ENCODE data around the gene ZXDC. TPM values are rescaled to one million over a fixed set of nuclear protein-coding genes. Genes with fewer than 3 reads are reported as not detected.
A peak's percentile ranks its signal among the peaks of the same experiment; 100 is the strongest.

The ZXDC gene
- total and polyA plus RNA-seq, 5 experiments from 2014 or later: 11.4 to 61.0 (median 27.0) TPM

DNA sequence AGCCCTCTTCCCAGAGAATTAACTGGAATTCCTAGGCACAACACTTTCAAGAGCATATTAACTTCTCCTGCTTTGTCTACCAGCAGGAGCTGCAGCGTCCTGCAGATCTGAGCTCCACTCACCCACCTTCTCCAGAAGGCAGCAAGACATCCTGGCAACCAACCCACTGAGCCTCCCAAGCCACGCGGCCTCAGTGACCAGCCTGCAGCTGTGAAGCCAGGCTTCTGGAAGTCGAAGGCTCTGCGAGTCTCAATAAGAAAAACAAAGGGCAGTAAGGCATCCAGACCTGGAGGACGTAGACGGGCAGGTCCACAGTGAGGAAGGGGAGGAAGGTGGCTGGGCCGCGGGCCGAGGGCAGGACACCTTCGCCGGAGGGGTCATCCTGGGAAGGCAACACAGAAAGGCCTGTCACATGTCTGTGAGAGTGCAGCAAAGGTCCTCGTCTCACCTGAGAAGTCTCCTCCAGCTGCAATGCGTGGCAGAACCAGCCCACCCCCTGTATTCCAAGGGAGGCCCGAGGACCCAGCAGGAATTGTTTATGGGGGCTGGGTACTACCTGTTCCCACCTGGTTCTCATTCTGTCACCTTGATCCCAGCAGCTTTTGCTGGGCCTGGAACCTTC is 36.2 kb downstream of the ZXDC start:
- Mint-ChIP-seq H3K4me3 (no peak overlapping the region), H3K27ac (peak overlapping the region in 1 of 10 donors; percentile 4)

DNA sequence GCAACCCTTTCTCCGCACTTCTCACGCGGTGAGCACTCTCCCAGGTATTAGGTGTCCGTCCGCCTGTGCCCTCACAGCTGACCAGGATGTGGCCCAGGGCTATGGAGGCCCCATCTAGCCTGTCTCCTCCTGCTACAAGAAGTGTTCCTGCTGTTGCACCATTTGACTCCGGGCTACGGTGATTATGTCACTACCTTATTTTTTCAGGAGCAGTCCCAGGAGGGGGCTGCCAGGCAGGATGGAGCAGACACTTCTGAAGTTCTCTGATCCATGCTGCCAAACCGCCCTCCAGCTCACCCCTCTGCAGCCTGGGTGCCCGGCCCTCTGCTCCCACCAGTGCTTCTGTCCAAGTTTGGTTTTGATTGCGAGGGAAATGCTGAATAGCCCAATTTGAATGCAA is 36.9 kb downstream of the ZXDC start:
- ATAC-seq: no peak
- Mint-ChIP-seq H3K4me3 (no peak overlapping the region), H3K9me3 (no peaks in the 10 kb centered on the region), H3K36me3 (peaks cover 0 to 77% (median 27%) of the 10 kb centered on the region in 3 donors), H3K27ac (peak overlapping the region in 1 of 10 donors; percentile 26), H3K27me3 (no peaks in the 10 kb centered on the region), H3K4me1 (peaks cover 0 to 10% (median 0%) of the 10 kb centered on the region in 4 donors)
- DNase-seq: no peak
- POLR2A ChIA-PET: no interaction called here

More for the DNA sequence above, 36.2 kb downstream of the ZXDC start:
- Mint-ChIP-seq H3K36me3 (peaks cover 0 to 75% (median 26%) of the 10 kb centered on the region in 3 donors), H3K4me1 (peaks cover 0 to 7% (median 0%) of the 10 kb centered on the region in 4 donors), H3K27me3 (no peaks in the 10 kb centered on the region), H3K9me3 (no peaks in the 10 kb centered on the region)
- POLR2A ChIA-PET: no interaction called here
- ATAC-seq (no peak), DNase-seq (peak in 1 of 10 donors; percentile 54)

DNA sequence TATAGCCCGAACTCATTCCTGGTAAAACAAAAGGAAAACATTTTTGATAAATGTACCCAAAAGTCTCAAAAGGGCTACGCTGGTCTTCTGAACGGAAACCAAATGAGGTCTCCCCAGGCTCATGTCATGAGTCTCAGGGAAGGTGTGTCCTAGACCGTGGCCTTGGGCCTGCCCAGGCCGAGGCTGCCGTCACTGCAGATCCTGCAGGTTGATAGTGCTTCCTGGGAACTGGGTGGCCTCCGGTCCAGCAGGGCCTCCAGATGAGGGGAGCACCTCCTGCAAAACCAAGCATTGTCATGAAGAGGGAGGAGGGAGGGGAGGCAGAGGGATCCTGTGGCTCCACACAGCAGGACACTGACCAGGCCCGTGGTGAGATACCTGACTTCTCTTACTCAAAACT is 37.5 kb downstream of the ZXDC start:
- no peak overlapping the region for H3K27ac Mint-ChIP-seq
- no peaks in the 10 kb centered on the region for H3K27me3 Mint-ChIP-seq
- POLR2A ChIA-PET: no interaction called here
- no peaks in the 10 kb centered on the region for H3K9me3 Mint-ChIP-seq
- H3K36me3 Mint-ChIP-seq: peaks cover 0 to 75% (median 28%) of the 10 kb centered on the region in 3 donors
- ATAC-seq: no peak
- H3K4me3 Mint-ChIP-seq: no peak overlapping the region
- DNase-seq: peak in 1 of 10 donors; percentile 44
- peaks cover 0 to 10% (median 0%) of the 10 kb centered on the region in 4 donors for H3K4me1 Mint-ChIP-seq

DNA sequence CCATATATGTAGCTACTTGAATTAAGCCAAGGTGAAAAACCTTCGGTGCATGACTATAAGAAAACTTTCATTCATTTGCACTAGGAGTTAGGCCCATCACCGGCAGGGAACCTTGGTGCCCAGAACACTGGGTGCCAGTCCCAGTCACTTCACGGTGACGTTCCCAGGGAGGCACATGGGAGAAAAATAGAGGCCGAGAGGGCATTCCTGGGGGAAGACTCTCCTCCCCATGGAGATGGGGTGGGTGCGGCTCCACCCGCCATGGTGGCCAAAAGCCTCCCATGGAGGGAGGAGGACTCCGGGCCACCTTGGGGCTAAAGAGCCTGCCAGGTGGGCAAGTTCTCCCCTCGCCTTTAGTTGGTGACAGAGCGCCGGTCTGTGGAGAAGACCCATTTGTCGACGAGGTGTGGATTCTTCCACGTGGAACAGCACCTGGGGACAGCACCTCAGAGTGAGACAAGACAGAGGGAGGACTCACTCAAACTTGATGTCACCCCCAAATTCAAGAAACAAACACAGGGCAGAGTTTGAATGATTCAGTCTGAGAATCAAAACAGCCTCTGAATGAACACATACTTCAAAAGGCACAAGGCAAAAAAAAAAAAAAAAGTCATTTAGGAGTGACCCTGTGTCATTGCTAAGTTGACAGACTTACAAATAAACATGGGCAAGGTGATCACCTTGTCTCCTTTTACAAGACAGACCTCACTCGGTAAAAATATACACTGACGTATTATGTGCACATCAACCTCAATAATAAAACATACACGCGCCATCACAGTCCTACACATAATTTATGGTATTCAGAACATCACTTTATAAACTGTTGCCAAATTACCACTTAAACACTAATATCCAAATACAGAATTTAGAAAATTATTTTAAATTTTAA is 38.6 kb downstream of the ZXDC start:
- POLR2A ChIA-PET: no interaction called here
- peak overlapping the region in 1 of 10 donors; percentile 48 for H3K27ac Mint-ChIP-seq

DNA sequence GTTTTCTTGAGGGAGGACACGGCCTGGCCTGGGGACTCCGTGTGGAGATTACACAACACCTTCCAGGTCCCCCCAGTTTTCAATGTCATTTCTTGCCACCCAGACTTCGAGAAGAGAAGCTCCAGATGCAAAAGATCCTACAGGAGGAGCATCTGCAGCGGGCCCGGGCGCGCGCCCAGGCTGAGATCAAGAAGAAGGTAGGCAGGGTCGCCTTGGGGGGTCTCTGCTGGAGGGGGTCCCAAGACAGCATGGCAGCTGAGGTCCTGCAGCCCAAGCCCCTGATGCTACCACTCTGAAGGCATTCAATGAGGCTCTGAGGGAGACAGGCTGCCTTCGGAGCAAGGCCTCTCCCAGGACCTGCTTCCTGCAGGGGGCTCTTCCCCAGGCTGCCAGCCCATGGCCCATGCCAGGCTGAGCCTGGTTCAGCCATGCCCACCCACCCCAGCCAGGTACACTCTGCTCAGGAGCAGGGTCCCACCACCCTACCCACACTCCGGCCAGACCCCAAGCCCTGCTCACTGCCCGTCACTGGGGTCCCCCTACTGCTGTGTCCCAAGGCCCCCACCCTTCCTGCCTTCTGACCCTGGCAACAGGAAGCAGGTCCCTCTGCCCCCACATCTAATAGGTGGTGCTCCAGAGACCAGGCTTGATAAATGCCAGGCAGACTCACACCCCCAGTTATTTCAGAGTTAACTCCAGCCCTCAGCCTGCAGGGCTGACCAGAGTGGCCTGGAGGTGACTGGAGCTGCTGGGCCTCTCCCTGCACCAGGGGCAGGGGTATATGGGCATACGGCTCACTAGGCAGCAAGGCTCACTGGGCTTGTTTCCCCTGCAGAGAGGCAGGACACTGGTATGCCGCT is 40.0 kb downstream of the ZXDC start:
- H3K27ac Mint-ChIP-seq: no peak overlapping the region
- ATAC-seq (no peak), DNase-seq (no peak)
- POLR2A ChIA-PET: no interaction called here
- no peak overlapping the region for H3K4me3 Mint-ChIP-seq
- no peaks in the 10 kb centered on the region for H3K9me3 Mint-ChIP-seq
- H3K36me3 Mint-ChIP-seq: peaks cover 0 to 58% (median 40%) of the 10 kb centered on the region in 3 donors
- H3K27me3 Mint-ChIP-seq: no peaks in the 10 kb centered on the region
- H3K4me1 Mint-ChIP-seq: peaks cover 0 to 5% (median 0%) of the 10 kb centered on the region in 4 donors

More for the DNA sequence above, 38.6 kb downstream of the ZXDC start:
- ATAC-seq (no peak), DNase-seq (no peak)
- Mint-ChIP-seq H3K4me1 (peaks cover 0 to 10% (median 0%) of the 10 kb centered on the region in 4 donors), H3K9me3 (no peaks in the 10 kb centered on the region), H3K27me3 (no peaks in the 10 kb centered on the region), H3K36me3 (peaks cover 0 to 70% (median 37%) of the 10 kb centered on the region in 3 donors), H3K4me3 (no peak overlapping the region)

DNA sequence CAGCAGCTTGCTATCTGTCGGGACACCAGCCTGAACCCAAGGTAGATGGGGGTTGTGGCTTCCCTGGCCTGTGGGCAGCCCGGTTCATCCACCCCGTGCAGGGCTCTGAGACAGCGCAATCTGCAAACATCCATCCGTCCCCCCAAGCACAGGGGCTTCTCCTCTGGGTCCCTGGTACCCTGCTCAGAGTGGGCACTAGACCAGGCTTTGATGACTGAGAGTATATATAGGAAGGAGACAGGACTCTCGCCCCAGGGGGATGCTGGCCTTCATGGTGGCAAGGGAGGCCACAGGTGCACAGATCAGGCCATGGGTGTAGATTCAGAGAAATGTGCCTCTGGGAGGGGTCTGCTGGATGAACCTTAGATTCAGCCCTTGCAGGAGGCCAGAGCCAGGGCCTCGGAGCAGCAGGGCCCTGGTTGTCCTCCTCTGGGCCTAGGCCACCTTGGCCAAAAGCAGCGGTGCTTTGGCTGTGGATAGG is 40.7 kb downstream of the ZXDC start:
- Mint-ChIP-seq H3K9me3 (no peaks in the 10 kb centered on the region), H3K4me3 (no peak overlapping the region), H3K27me3 (no peaks in the 10 kb centered on the region), H3K36me3 (peaks cover 0 to 54% (median 40%) of the 10 kb centered on the region in 3 donors), H3K4me1 (peaks cover 0 to 5% (median 0%) of the 10 kb centered on the region in 4 donors), H3K27ac (peak overlapping the region in 1 of 10 donors; percentile 79)
- ATAC-seq (no peak), DNase-seq (no peak)
- POLR2A ChIA-PET: no interaction called here

DNA sequence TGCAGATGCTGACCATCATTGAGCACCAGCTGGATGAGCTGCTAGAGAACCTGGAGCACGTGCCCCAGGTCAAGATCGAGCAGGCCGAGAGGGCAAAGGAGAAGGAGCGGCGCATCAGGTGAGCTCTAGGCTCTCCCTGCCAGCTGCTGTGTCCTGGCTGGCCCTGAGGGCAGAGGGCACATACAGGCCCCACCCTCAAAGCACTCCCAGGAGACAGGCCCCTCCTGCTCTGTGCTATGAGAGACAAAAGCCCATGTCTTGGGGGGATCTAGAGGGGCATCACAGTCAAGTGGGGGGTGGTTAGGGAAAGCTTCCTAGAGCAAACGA is 41.5 kb downstream of the ZXDC start:
- ATAC-seq: no peak
- DNase-seq: no peak
- H3K36me3 Mint-ChIP-seq: peaks cover 0 to 47% (median 39%) of the 10 kb centered on the region in 3 donors
- peak overlapping the region in 3 of 10 donors; percentile 65 to 85 (median 79) for H3K27ac Mint-ChIP-seq
- H3K4me3 Mint-ChIP-seq: no peak overlapping the region
- POLR2A ChIA-PET: no interaction called here
- peaks cover 0 to 5% (median 0%) of the 10 kb centered on the region in 4 donors for H3K4me1 Mint-ChIP-seq
- no peaks in the 10 kb centered on the region for H3K27me3 Mint-ChIP-seq
- no peaks in the 10 kb centered on the region for H3K9me3 Mint-ChIP-seq

DNA sequence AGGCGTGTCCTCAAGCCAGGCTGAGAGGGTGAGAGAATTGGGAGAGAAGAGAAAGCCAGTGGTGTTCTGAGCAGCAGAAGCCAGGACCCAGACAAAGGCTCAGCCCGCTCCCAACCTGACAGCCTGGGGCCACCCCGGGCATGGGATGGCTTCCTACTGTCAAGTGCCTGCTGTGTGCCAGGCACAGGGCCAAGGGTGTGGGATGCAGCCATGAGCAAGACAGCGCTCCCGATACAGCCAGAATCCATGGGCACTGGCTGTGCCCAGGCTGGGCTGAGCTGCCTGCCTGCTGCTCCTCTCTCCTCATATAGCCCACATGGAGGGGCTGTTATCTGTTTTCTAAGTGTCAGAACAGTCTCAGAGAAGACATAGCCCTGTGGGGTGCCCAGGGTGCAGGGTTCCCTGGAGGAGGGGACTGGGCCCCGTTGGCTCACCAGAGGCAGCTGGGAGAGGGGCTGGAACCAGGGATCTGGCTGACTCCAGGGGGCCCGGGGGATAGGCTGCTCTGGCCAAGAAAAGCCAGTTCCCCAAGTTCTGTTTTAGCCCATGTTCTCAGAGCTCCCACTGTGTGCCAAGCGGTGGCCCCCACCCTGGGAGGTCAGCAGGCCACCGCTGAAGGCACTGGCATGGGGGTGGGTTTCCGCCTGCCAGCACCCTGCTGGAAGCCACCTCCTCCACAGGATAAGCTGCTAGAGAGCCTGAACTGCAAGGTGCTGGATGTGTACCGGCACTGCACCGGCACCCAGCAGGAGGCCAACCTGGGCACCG is 42.0 kb downstream of the ZXDC start:
- H3K9me3 Mint-ChIP-seq: no peaks in the 10 kb centered on the region
- no peaks in the 10 kb centered on the region for H3K27me3 Mint-ChIP-seq
- no peak for ATAC-seq
- H3K4me1 Mint-ChIP-seq: peaks cover 0 to 5% (median 0%) of the 10 kb centered on the region in 4 donors
- no peak overlapping the region for H3K4me3 Mint-ChIP-seq
- H3K36me3 Mint-ChIP-seq: peaks cover 0 to 41% (median 34%) of the 10 kb centered on the region in 3 donors
- POLR2A ChIA-PET: no interaction called here
- peak overlapping the region in 4 of 10 donors; percentile 65 to 85 (median 81) for H3K27ac Mint-ChIP-seq
- DNase-seq: no peak

DNA sequence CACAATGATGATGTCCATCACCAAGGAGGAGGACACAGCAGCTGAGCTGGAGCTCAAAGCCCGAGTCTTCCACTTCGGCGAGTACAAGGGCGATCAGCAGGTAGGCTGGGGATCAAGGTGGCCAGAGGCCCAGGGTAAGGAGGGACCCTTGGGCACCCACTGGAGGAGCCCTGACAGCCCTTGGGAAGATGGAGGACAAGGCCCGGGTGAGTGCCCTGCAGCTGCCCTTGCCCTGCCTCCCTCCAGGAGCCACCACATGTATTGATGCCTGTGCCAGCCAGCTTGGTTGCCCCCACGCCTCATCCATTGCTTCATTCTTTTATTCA is 42.6 kb downstream of the ZXDC start:
- no peaks in the 10 kb centered on the region for H3K9me3 Mint-ChIP-seq
- ATAC-seq (no peak), DNase-seq (no peak)
- H3K36me3 Mint-ChIP-seq: peaks cover 0 to 35% (median 28%) of the 10 kb centered on the region in 3 donors
- POLR2A ChIA-PET: no interaction called here
- H3K4me3 Mint-ChIP-seq: no peak overlapping the region
- H3K27me3 Mint-ChIP-seq: no peaks in the 10 kb centered on the region
- peak overlapping the region in 2 of 10 donors; percentile 48 to 83 for H3K27ac Mint-ChIP-seq
- peaks cover 0 to 5% (median 0%) of the 10 kb centered on the region in 4 donors for H3K4me1 Mint-ChIP-seq

DNA sequence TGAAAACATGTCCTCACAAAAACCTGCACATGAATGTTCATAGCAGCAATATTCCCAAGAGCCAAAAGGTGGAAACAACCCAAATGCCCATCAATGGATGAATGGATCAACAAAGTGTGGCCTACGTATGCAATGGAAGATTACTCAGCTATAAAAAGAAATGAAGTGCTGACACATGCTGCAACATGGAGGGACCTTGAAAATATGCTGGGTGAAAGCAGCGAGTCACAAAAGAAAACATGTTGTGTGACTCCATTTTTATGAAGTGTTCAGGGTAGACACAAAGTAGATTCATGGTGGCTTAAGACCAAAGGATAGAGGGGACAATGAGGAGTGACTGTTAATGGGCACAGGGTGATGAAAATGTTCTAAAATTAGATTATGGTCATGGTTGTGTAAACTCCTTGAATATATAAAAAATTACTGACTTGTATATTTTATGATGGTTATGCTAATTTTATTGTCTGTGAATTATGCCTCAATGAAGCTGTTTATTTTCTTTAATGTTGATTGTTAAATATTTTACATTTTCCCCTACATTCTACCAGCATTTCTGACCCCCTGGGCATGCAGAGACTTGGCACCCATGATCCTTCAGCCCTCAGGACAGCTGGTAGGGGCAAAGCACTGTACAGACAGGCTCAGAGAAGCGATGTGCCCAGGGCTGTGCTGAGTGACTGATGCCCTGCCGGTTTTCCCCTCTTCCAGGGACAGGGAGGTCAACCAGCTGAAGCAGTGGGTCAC is 43.2 kb downstream of the ZXDC start:
- peaks cover 0 to 30% (median 23%) of the 10 kb centered on the region in 3 donors for H3K36me3 Mint-ChIP-seq
- peaks cover 0 to 5% (median 0%) of the 10 kb centered on the region in 9 donors for H3K9me3 Mint-ChIP-seq
- H3K4me3 Mint-ChIP-seq: no peak overlapping the region
- H3K4me1 Mint-ChIP-seq: peaks cover 0 to 5% (median 0%) of the 10 kb centered on the region in 4 donors
- peak overlapping the region in 2 of 10 donors; percentile 17 to 48 for H3K27ac Mint-ChIP-seq
- DNase-seq (no peak), ATAC-seq (no peak)
- POLR2A ChIA-PET: no interaction called here
- H3K27me3 Mint-ChIP-seq: no peaks in the 10 kb centered on the region

DNA sequence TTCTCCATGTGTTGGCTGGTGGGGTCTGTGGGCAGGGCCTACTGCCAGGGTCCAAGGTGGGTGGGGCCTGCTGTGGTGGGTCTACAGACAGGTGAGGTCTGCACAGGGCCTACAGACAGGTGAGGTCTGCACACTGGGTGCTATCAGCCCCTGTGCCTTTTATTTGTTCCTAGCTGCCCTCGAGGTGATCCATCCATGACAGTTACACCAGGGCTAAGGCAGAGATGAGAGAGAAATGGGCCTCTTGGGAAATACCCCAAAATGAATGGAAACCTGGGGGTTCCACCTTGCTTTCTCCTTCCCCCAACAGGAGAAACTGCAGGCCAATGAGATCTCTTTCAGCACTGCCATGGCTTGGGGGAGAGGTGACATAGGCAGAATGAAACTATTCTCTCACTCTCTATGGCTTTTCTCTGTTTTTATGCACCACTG is 44.6 kb downstream of the ZXDC start:
- no peak overlapping the region for H3K27ac Mint-ChIP-seq
- ATAC-seq: no peak
- H3K4me1 Mint-ChIP-seq: peaks cover 0 to 5% (median 0%) of the 10 kb centered on the region in 4 donors
- no peak for DNase-seq
- no peaks in the 10 kb centered on the region for H3K27me3 Mint-ChIP-seq
- no peak overlapping the region for H3K4me3 Mint-ChIP-seq
- POLR2A ChIA-PET: no interaction called here
- peaks cover 0 to 21% (median 15%) of the 10 kb centered on the region in 3 donors for H3K36me3 Mint-ChIP-seq
- peaks cover 0 to 18% (median 1%) of the 10 kb centered on the region in 9 donors for H3K9me3 Mint-ChIP-seq
